CD4-positive, alpha-beta T cell treated with Interleukin-10 for 1 hour (primary cell): ENCODE data around the gene SRRM2.
A peak's percentile ranks its signal among the peaks of the same experiment; 100 is the strongest.
"Not testable (repeated sequence)": the region's sequence is repeated elsewhere in the genome, so short reads cannot be mapped to it uniquely, and the experiment has no call there.

Source experiments
- DNase-seq: peaks from one replicate; pipeline ENCODE4 v3.0.0-alpha.2; 2020

Gene SRRM2

DNA sequence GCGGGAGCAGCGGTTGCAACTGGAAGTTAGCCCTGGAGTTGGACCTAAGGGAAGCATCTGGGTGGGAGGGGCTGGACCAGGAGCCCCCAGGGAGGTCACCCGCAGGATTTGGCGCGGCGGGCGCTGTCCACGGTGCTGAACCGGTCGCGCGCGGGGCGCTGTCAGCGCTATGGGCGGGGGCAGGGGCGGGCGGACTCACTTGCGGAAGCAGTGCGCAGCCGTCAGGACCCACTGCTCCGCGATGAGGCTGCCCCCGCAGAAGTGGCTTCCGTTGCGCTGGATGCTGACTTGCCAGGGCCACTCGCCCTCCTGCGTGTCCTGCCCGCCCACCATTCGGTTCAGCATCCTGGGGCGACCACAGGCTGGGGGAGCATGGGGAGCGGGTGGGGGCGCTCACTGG is 36.9 kb upstream of the SRRM2 start:
- peak; percentile 85 for DNase-seq

DNA sequence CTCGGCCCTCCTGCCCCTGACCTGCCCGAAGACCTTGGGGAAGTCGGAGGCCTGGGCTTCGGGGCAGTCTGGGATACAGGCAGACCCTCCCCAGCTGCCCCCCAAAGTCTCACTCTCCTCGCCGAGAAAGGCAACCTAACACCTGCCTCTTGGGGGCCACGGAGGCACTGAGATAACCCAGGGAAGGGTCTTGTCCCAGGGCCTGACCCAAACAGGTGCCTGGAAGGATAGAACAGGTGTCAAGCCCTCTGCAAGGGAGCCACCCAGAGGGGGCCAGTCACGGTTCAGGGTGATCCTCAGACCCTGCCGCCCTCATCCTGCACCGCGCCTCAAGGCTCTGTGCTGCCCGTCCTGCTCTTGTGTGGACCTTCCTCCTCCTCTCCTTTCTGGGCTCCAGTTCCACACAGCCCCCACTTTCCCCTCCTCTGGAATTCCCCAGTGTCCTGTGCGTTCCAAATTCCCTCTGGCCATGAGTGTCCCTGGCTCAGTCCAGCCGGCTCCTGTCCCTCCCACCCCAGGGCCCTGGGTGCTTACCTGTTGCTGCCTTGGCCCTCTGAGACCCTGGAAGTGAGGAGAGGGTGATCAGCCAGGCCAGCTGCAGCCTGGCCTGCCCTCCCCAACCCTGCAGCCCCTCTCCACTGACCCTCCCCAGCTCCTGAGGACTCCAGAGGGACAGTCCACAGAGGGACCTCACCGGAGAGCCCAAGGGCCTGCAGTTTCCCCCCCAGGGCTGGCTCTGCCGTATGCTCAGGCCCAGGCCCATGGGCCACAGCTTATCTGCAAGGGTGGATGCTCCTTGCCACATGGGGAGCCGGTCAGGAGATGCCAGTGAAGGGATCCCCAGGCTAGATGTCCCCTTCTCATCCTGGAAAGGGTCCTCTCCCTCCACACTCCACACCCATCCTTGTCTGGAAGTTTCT is 36.2 kb upstream of the SRRM2 start:
- DNase-seq: no peak

DNA sequence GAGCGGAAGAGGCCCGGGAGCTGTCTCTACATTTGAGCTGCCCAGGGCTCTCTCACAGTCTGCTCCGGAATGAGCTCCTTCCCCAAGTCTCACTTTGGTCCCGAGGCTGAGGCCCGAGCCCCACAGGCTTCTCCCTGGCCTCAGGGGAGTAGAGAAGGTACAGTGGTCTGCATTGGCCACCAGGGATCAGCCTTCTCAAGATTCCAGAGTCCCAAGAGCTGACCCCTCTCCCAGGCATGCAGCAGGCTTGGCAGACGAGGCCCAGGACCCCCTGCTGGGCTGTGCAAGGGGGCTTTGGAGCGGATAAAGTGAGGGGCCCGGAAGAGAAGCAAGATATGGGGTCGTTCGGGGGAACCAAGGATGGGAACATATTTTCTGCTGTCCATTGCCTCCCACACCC is 35.5 kb upstream of the SRRM2 start:
- DNase-seq: no peak

DNA sequence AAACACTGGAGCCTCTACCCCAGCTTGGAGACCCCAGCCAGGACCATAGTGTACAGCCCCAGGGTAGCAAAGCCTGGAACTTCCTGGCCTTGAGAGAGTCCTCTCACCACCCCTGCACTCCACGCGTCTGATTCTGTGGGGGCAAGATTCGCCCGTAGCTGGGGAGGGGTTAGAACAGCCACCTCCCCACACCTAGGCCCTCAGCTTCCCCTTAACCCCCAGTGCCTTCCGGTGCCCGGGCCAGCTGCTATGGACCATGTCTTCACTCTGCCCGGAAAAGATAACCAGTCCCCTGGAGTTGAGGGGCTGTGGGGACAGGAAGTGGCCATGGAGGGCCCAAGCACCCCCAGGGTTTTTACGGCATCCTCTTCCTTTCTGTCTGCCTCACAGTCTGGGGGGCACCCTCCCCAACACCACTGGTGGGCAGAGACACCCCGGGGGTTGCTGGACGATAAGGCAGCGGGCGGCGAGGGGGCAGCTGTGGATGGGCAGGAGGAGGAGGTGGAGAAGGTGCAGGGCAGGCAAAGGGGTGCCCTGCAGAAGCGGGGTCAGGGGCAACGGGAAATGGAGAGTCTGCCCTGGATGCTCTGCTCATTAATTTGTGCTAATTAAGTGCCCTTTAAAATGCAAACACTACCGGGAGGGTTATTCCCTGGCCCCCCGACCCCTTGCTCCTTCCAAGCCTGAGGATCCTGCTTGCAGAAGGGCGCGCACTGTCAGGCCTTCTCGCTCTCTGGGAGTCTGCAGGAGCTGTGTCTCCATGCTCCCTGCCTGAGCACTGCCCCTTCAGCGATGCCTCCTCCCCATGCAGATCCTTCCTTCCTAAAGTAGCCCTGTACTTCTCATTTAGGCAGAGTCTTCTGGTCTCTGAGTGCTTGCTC is 34.8 kb upstream of the SRRM2 start:
- DNase-seq: no peak

DNA sequence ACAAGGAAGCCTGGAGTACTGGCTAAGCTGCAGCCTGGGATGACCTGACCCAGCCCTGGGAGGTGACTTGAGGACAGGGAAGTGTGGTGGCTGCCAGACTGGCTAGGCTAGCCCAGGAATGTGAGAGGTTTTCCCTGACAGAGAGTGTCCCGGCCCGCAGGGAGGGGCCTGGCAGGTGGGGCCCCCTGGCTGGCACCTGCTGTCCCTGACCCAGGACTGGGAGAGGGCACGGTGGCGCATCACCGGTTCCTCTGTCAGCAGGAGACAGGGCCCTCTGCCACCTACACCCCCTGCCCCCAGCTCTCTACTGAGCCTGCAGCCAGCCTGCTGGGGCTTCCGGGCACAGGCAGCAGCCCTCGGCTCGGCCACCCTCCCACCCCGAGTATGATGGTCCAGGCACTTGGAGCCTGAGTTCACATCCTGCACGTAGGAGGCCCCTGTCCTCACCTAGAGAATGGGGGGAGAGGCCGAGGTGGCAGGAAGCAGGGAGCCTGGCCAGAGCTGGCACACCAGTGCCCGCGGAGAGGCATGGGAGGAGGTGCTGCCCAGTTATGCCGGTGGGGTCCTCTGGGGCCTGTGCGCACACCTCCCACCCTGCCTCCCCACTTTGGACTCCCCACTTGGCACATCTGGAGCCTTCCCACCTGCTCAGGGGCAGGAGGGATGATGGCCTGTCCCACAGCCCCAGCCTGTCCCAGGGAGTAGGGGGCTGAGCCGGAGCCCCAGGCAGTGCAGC is 32.9 kb upstream of the SRRM2 start:
- no peak for DNase-seq

DNA sequence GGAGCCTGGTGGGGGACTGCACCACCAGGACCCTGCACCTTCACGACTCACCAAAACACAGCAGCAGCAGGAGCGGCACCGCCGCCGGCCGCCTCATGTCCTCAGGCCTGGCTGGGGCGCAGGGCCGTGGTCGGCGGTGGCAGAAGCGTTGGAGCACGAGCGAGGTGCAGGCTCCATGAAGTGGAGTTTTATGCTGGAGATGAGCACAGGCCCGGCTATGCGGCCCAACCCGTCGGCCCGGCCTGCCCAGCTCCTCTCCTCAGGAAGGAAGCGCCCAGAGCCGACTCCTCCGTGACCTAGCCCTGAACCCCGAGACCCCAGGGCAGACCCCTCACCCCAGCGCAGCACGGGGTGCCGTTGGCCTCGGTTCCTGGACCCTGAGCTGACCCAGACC is 32.4 kb upstream of the SRRM2 start, which contains the start of gene PRSS27:
PRSS27 (minus strand) TSS at position 161 of the 394 bp plus-strand sequence; CDS start at position 97, 64 bp downstream.
- DNase-seq: no peak

DNA sequence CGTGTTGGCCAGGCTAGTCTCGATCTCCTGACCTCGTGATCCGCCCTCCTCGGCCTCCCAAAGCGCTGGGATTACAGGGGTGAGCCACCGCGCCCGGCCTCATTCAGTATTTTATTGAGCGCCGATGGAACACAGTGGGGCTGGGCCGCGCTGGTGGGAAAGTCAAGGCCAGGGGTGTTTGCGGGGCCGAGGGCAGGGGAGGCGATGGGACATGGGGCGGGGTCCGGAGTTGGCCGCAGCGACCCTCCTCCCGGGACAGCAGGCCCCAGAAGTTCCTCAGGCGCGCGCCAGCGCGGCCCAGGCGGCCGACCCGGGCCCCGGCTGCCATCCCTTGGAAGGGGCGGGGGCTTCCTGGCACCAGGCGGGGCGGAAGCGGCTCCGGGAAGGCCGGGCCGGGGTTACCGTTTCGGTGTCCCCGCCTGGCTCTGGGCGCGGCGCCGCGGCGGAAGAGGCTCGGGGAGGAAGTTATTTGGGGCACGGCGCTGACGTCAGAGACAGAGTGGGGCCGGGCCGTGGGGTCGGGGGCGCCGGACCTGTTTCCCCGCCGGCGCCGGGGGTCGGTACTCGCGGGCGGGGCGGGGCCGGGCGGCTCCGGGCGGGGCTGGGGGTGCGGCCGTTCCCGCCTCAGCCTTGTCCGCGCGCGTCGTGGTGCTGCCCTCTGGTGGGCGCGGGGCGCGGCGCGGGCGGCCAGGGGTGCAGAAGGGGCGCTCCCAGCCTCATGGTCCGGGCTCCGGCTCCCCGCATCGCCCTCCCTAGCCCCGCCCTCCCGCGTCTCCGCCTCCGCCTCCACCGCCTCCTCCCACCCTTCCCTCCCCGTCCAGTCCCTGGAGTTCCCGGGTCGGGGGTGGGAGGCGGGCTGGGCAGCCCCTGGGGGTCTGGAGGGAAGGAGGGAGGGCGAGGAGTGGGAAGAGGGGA is 31.5 kb upstream of the SRRM2 start:
- peak; percentile 92 for DNase-seq

DNA sequence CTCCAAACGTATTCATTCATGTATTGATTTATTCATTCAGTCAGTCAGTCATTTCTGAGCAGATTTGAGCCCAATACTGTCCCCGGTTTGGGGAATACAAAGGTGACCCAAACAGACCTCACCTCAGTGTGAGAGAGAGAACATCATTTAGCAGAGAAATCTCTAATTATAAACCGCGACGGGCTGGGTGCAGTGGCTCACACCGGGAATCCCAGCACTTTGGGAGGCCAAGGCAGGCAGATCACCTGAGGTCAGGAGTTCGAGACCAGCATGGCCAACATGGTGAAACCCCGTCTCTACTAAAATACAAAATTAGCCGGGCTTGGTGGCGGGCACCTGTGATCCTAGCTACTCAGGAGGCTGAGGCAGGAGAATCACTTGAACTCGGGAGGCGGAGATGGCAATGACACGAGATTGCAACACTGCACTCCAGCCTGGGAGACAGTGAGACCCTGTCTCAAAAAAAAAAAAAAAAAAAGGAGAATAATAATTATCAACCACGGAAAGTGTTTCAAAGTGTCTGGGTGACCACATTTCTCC is 30.7 kb upstream of the SRRM2 start:
- DNase-seq: not testable (repeated sequence)

DNA sequence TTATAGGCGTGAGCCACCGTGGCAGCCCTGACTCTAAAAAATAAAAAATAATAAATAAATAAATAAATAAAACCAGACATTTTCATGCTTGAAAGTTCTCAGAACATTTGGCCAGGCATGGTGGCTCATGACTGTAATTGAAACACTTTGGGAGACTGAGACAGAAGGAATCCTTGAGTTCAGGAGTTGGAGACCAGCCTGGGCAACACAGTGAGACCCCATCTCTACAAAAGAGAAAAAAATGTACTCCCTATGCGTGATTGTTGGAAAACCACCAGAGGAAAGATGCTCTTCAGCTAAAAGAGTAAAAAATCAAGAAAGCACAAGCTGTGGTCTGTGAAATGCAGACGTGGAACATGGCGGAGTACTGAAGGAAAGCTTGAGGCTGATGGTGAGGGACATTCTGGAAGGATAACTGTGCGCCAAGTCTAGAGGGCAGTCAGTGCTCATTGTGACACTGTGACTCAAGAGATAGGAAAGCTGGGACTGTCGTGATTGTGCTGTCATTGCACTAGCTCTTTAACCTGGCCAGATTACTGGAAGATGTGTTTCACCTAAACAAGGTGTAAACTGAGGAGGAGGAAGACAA is 28.3 kb upstream of the SRRM2 start:
- no peak for DNase-seq

DNA sequence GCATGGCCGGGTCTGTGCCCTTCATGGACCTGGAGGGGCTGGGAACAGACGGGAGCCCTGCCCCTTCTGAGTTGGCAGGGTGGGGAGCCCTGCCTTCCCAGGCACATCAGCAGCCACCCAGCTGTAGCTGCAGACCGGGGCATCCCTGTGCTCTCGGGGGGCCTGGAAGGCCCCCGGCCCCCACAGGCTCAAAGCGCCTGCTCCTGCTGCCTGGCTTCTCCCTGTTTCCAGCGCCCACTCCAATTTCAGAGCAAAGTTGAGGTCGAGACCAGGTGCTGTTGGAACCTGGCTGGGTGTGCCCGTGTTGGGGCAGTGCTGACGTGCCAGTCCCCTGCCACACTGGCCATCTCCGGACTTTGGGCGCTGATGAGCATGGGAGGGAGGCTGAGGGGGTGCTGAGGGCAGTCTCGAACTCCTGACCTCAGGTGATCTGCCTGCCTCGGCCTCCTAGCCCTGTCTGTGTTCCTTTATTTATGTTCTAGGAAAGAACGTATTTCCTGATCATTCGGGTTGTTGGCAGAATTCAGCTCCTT is 27.6 kb upstream of the SRRM2 start:
- no peak for DNase-seq

DNA sequence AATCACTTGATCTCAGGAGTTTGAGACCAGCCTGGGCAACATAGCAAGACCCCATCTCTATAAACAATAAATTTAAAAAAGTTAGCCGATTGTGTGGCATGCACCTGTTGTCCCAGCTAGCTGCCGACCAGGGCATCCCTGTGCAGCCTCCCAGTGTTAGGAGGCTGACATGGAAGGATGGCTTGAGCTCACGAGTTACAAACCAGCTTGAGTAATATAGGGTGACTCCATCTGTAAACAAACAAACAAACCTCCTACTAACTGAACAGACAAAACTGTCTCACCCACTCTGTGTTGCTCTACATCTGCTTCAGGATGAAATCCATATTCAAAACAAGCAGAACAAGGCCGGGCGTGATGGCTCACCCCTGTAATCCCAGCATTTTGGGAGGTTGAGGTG is 25.5 kb upstream of the SRRM2 start:
- no peak for DNase-seq

DNA sequence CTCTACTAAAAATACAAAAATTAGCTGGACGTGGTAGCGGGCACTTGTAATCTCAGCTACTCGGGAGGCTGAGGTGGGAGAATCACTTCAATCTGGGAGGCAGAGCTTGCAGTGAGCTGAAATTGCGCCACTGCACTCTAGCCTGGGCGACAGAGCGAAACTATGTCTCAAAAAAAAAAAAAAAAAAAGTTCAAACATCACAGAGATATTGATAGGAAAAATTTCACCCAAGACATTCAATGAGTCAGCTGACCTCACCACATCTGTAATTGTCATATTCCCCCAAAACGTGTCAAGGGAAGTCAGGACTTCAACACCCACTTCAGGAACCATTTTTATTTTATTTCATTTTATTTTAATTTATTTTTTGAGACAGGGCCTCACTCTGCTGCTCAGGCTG is 24.4 kb upstream of the SRRM2 start:
- DNase-seq: no peak

DNA sequence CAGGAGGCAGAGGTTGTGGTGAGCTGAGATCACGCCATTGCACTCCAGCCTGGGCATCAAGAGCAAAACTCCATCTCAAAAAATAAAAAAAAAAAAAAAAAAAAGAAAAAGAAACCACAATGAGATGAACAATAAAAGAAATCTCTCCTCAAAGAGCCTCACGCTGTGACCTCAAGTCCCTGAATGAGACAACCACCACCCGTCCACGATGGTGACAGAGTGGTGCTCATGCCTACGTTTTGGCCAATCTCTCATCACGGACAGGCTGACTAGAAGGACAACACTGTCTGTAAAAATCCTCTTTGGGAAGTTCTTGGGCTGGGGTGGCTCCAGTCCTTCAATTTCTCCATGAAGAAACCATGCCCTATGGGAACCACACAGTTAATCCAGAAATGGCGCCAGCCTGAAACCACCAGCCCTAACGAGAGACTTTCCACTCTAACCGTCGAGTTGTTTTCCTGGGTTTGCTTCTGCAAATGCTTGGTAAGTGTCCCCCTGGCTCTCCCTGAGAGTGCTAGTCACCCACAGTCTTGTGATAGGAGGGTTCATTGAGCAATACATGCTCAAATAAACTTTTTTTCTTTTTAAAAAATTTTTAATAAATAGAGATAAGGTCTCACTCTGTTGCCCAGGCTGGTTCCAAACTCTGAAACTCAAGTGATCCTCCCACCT is 17.5 kb upstream of the SRRM2 start:
- DNase-seq: no peak

DNA sequence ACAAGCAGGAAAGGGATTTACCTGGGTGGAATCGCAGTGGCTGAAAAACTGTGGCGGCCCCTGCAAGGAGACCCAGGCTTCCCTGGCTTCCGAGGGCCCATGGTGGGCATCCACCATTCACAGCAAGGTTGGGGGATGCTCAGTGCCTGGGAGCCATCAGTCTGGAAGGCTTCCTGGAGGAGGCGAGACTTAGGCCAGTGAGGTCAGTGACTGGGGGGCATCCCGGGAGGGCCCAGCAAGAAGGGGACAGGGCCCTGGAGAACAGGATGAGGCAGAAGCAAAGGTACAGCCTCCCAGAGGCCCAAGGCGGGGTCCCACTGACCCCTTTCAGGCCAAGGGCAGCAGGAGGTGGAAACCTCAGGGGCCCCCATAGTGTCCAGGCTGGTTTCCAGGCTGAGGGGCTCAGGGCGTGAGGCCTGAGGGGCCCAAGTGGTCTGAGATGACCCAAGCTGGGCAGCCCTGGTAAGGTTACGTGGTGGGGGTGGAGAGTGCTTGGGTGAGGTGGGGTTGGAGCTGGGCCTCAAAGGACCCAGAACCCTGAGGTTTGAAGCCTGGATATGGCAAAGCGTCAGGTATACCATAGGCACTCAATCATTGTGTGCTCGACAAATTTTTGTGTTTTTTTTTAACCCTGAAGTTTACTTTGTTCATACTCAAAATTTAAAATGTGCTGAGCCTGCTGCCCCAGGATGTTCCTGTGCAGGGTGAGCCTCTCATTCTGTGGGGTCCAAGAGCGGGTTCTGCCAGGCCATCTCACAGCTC is 15.8 kb upstream of the SRRM2 start:
- no peak for DNase-seq

DNA sequence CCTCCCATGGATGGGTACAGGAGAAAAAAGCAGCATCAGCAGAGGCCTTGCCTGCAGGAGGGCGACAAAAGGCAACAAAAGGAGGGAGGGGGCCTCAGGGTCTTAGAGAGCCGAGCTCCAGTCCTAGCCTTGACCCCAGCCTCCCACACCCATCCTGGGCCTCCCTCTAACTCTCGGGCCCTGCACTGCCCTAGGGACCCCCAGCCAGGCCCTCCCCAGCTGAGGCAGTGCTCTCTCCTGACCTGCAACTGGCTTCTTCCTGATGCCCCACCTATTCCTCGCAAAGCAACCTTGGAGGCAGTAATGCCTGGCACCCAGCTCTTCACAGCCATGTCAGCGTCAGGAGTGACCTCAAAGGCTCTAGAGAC is 15.2 kb upstream of the SRRM2 start:
- DNase-seq: no peak

DNA sequence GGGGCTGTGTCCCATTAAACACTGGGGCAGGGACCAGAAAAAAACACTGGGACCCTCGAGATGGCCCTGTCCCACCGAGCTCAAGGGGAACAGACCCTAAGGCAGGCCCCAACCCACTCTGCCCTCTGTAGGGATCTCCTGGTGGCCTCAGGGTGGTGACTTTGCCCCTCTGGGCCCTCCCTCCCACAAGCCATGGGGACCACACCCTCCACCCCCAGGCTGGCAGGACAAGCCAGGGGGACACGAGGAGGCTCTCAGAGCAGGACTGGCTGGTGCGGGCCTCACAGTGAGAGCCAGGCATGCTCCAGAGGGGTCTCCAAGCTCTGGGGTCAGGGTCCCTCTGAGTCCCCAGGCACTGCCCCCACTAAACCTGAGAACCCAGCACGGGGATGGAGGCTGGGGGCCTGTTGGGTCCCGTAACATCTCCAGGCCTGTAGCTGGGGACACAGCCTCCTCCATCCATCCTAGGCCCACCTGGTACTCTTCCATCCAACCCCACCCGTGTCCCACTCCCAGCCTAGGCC is 14.5 kb upstream of the SRRM2 start:
- DNase-seq: no peak

DNA sequence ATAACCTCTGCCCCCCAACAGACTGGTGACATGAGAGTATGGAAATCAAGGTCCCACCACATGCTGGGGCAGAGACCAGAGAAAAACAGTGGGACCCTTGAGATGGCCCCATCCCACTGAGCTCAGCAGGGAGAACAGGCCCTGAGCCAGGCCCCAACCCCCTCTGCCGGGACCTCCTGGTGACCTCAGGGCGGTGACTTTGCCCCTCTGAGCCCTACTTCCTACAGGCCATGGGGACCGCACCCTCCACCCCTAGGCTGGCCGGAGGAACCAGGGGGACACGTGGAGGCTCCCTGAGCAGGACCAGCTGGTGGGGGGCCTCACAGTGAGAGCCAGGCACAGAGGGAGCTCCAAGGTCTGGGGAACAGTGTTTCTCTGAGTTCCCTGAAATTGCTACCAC is 13.8 kb upstream of the SRRM2 start:
- DNase-seq: no peak

DNA sequence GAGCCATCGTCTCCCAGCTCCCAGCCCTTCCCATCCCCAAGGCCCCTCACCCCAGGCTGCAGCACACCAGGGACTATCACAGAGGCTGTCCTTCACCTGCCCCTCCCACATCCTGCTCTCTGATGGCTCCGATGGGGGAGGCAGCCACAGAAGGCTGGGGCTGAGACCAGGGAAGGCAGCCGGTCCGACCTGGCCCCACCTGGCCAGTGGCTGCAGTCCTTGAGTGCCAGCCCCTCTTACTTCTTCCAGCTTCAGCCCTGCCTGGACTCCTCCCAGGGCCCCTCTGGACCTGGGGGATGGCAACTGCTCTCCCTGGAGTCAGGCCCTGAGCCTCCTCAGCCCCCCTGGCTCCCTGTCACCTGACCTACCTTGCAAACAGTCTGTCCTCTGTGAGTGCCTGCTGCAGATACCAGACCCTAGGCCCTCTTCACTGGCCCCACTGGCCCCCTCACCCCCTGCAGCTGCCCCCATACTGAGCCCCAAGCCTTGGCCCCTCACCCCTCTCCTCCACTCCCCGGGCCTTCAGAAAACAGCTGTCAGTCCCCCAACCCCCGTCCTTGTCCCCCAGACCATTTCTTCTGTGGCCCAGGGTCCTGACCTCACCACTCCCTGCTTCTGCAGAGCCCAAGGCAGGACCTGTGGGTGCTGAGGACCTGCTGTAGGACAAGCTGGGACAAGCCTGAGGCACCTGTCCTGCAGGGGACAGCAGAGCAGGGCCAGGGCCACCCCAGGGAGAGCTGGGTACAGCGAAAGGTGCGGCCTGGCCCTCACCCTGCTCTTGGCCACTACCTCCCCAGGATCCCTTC is 12.6 kb upstream of the SRRM2 start:
- no peak for DNase-seq

DNA sequence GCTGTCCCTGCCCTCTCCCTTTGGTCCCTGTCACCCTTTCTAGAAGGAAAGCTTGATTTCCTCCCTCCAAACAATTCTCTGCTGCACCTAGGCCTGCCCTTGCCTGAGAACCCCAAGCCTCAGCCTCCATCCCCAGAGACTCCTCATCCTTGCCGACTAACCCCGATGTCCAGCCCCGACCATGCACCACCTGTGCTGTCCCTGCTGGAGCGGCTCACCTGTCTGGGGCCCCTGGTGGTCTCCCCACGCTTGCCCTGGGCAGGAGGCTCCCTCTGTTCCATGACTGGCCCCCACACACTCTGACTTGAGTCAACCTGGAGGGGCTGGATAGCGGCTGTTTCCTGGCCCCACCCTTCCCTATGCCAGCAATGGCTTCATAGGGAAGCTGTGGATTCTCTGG is 12.0 kb upstream of the SRRM2 start:
- no peak for DNase-seq
